Thoracic aorta (tissue), 2 donors: ENCODE results near the gene MXD4. TPM values are rescaled to one million over a fixed set of nuclear protein-coding genes. Genes with fewer than 3 reads are reported as not detected.

Experiments
- ATAC-seq: fragments of 150-250 bp; one replicate; pipeline ENCODE4 v1.8.0; 2017; ENCODE audit warnings: low read depth; ENCODE audit not compliant: insufficient number of reproducible peaks, low FRiP score
- DNase-seq: peaks from one replicate; pipeline ENCODE4 v3.0.0-alpha.2; 2020; ENCODE audit warnings: low spot score
- H3K27ac ChIP-seq, 2 donors: fragments of 200-600 bp; sonication (generic); 1 replicate in 1 of 2; 2 replicates in 1 of 2; pipeline ENCODE4 v1.5.1; 2016; ENCODE audit warnings: mild to moderate bottlenecking in 2 of 2, moderate library complexity in 2 of 2
- H3K27me3 ChIP-seq: fragments of 200-600 bp; sonication (generic); replicated peaks from 2 replicates; pipeline ENCODE4 v1.6.0; 2016; ENCODE audit warnings: mild to moderate bottlenecking; ENCODE audit not compliant: insufficient read depth
- H3K36me3 ChIP-seq: fragments of 200-600 bp; sonication (generic); one replicate; pipeline ENCODE4 v1.5.1; 2016
- H3K4me1 ChIP-seq, 2 donors: fragments of 200-600 bp; sonication (generic); 1 replicate in 1 of 2; 2 replicates in 1 of 2; pipeline versions ENCODE4 v1.5.1 to v1.6.0; 2016; ENCODE audit warnings: low read depth in 2 of 2, mild to moderate bottlenecking in 1 of 2; ENCODE audit not compliant: control insufficient read depth in 1 of 2
- H3K4me3 ChIP-seq: fragments of 200-600 bp; sonication (generic); 2 replicates; pipeline ENCODE4 v1.5.1; 2016; ENCODE audit warnings: mild to moderate bottlenecking
- H3K9me3 ChIP-seq: fragments of 200-600 bp; sonication (generic); 2 replicates; pipeline ENCODE4 v1.5.1; 2016
- CTCF ChIP-seq: fragments of 200-600 bp; sonication (generic); IDR thresholded peaks from one replicate; pipeline ENCODE4 v1.5.1; 2019; ENCODE audit warnings: antibody characterized with exemption
- total RNA-seq, 2 donors: library from RNA; depleted of rRNA; stranded (reverse); fragments of >200 nt; gene quantifications; one replicate each; pipeline versions ENCODE4 v1.1.0 to v1.2.3, GENCODE V29; 2016

Gene MXD4
- total RNA-seq, 2 donors from 2014 or later, result 93.1 to 105 TPM

- Histone ChIP-seq H3K4me1 (peaks cover 0 to 33% of the 10 kb centered on the region in 2 donors), H3K27me3 (no peaks in the 10 kb centered on the region), H3K9me3 (no peaks in the 10 kb centered on the region), H3K36me3 (peaks cover 55% of the 10 kb centered on the region), H3K27ac (no peak overlapping the region), H3K4me3 (no peak overlapping the region)
- no peak for ATAC-seq
- no peak for DNase-seq
- no peak for TF ChIP-seq CTCF
These were observed 11.4 kb downstream of the MXD4 start for GRCh38 chr4:2250357-2251072.

- TF ChIP-seq CTCF, result no peak
- DNase-seq (no peak), ATAC-seq (no peak)
- Histone ChIP-seq H3K4me1 (peaks cover 0 to 33% of the 10 kb centered on the region in 2 donors), H3K4me3 (no peak overlapping the region), H3K27me3 (no peaks in the 10 kb centered on the region), H3K27ac (no peak overlapping the region), H3K9me3 (no peaks in the 10 kb centered on the region), H3K36me3 (peaks cover 53% of the 10 kb centered on the region)
These were observed 12.2 kb downstream of the MXD4 start for GRCh38 chr4:2249526-2250356.

- no peak for TF ChIP-seq CTCF
- no peak overlapping the region for H3K4me3 ChIP-seq
- H3K27ac ChIP-seq, result no peak overlapping the region
These were observed 13.1 kb downstream of the MXD4 start for GRCh38 chr4:2248821-2249261.

GRCh38 chr4:2248044-2248780 is 13.7 kb downstream of the MXD4 start:
- no peak overlapping the region for H3K27ac ChIP-seq
- H3K36me3 ChIP-seq, result peaks cover 40% of the 10 kb centered on the region
- H3K27me3 ChIP-seq, result no peaks in the 10 kb centered on the region
- DNase-seq, result no peak
- H3K9me3 ChIP-seq, result no peaks in the 10 kb centered on the region
- H3K4me3 ChIP-seq, result no peak overlapping the region
- TF ChIP-seq CTCF, result no peak
- peaks cover 9 to 38% of the 10 kb centered on the region in 2 donors for H3K4me1 ChIP-seq
- ATAC-seq, result no peak

More at GRCh38 chr4:2248821-2249261, 13.1 kb downstream of the MXD4 start:
- no peaks in the 10 kb centered on the region for H3K9me3 ChIP-seq
- ATAC-seq (no peak), DNase-seq (no peak)
- H3K4me1 ChIP-seq, result peaks cover 8 to 38% of the 10 kb centered on the region in 2 donors
- peaks cover 45% of the 10 kb centered on the region for H3K36me3 ChIP-seq
- H3K27me3 ChIP-seq, result no peaks in the 10 kb centered on the region
